Measurements from ENCODE around the gene DNM2. TPM values are rescaled to one million over a fixed set of nuclear protein-coding genes. Genes with fewer than 3 reads are reported as not detected.

Gene DNM2
- total and polyA plus RNA-seq, 2 of the 13 experiments (the other 11 are each of a cell fraction or from before 2014, with no cell fraction given), result 41.7 to 59.8 TPM

DNA sequence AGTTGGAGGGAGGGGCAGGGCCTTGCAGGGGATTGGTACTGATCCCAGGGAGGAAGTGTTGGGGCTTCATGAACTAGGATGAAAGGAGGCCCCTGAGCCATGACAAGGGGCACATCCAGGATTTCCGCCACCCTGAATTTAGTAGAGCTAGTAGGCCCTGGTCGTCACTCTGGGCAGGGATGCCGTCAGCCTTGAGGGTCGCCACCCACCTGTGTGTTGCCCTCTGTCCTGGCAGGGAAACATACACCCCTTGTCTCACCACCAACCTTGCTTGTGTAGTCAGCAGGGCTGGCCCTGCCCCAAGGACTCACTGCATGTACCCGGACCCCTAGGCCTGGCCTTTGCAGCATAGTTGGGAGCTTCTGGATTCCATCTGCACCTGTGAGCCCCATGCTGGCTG lies 26.0 kb upstream of the DNM2 start (continued):
- no peak for TF ChIP-seq HINFP (CRISPR knock-in tag; IDR thresholded peaks at IDR 0.05; ENCODE audit: low read depth)
- TF ChIP-seq ZNF547 (CRISPR knock-in tag; IDR thresholded peaks at IDR 0.05), result no peak

DNA sequence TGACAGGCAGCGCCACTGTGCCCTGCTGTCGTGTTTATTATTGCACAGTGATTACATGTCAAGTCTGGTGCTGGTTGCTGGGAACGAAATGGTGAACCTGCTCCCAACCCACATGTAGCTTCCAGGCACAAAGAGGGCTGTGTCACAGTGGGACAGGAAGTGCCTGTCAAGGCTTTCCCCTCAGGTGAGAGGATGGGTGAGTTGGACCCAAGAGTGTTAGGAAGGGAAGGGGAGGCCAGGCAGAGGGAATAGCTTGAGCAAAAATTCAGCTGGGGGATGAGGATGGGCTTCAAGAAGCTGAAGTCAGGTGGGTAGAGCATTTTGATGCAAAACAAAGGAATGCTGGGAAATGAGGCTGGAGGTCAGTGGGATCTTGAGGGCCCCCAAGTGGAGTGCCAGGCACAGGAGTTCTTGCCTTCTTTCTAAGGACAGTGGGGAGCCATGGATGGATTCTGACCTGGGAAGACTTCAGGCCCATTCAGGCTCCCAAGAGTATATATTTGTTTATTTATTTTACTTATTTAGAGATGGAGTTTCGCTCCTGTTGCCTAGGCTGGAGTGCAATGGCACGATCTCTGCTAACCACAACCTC lies 25.1 kb upstream of the DNM2 start:
- CTCF ChIA-PET (ENCODE audit: low intra/inter-chr PET ratio, low total read pairs), result no interaction called here
- Histone ChIP-seq H3K4me2 (ENCODE audit: low read depth, low read length) (no peak overlapping the region), H3K36me3 (replicated peaks in 1 of 2; ENCODE audit: control insufficient read depth in 1 of 2, insufficient read depth in 2 of 2, low read length in 2 of 2) (peaks cover 22 to 45% of the 10 kb centered on the region in 2 experiments), H3K4me3 (replicated peaks in 1 of 3; ENCODE audit: insufficient read depth in 1 of 3, low read depth in 2 of 3, low read length in 3 of 3) (no peak overlapping the region), H3K27ac (ENCODE audit: extremely low read length, insufficient read depth, low read length) (no peak overlapping the region), H3K79me2 (ENCODE audit: insufficient read depth, low read length) (no peaks in the 10 kb centered on the region), H3K9ac (ENCODE audit: insufficient read depth, low read depth, low read length) (no peak overlapping the region), H2AFZ (ENCODE audit: low read length) (no peak overlapping the region), H4K20me1 (ENCODE audit: insufficient read depth, low read length) (peaks cover 26% of the 10 kb centered on the region; the same call in 1 of the 2 replicates), H3K4me1 (ENCODE audit: insufficient read depth, low read length) (peaks cover 19% of the 10 kb centered on the region), H3K27me3 (ENCODE audit: control insufficient read depth in 1 of 2, insufficient read depth in 2 of 2, low read length in 2 of 2) (peaks cover 0 to 3% of the 10 kb centered on the region in 2 experiments; a peak in 1 of 5 replicates), H3K9me3 (ENCODE audit: low read length) (no peaks in the 10 kb centered on the region)
- POLR2A ChIA-PET, result no interaction called here
- 97% methylated on average over 5 of the region's 5 CpGs for WGBS (ENCODE audit: low lambda C conversion rate)
- ATAC-seq (no peak), DNase-seq (ENCODE audit: low spot score) (no peak), FAIRE-seq (no peak)
- intact Hi-C loops (cut with micrococcal nuclease; ENCODE audit: unreplicated experiment), result no loop called here
- TF ChIP-seq POLR2AphosphoS5 (IDR thresholded peaks at IDR 0.05; ENCODE audit: low read depth, low read length) (peak; percentile 28; the same call in 1 of the 2 replicates), ZC3H13 (CRISPR knock-in tag; IDR thresholded peaks at IDR 0.05) (no peak; the same call in none of the 2 replicates), ERF (CRISPR knock-in tag; IDR thresholded peaks at IDR 0.05) (no peak), U2AF2 (IDR thresholded peaks at IDR 0.05; ENCODE audit: low read depth, low read length) (no peak), ZNF292 (CRISPR knock-in tag; IDR thresholded peaks at IDR 0.05; ENCODE audit: borderline replicate concordance, low read depth) (no peak), FUBP1 (CRISPR knock-in tag; IDR thresholded peaks at IDR 0.05; ENCODE audit: borderline replicate concordance) (no peak), RBM22 (optimal IDR thresholded peaks at IDR 0.05; ENCODE audit: low read length) (peak; percentile 11), RBAK (CRISPR knock-in tag; IDR thresholded peaks at IDR 0.05) (no peak), SMC3 (IDR thresholded peaks at IDR 0.05; ENCODE audit: low read length) (no peak), POLR2AphosphoS2 (IDR thresholded peaks at IDR 0.05; ENCODE audit: low read depth, low read length) (0 out of 2 replicates have a peak, but pooled peaks have one; percentile 28), SRSF4 (IDR thresholded peaks at IDR 0.05; ENCODE audit: low read depth, low read length, poor library complexity, severe bottlenecking) (no peak), POLR2A (IDR thresholded peaks at IDR 0.05; ENCODE audit: insufficient read depth in 1 of 2, low read depth in 2 of 2, low read length in 2 of 2) (peak in 1 of 2 experiments; percentile 13; a peak in 1 of 4 replicates), IRF1 (CRISPR knock-in tag; IDR thresholded peaks at IDR 0.05; ENCODE audit: low read depth) (no peak), CENPX (CRISPR knock-in tag; IDR thresholded peaks at IDR 0.05) (no peak)
- in situ Hi-C loops (cut with HindIII; ENCODE audit: extremely low pct_ligation_motif_present, low pct_unique_long_range_greater_than_20kb), result no loop called here
- no TSS peak for BruUV-seq (replicated peaks)

Data from HepG2 (cell line).